NCI-H82 treated with DMSO at 0.1 percent for 48 hours (cell line): ENCODE results near the gene RPL41.

Experiments
- DNase-seq: peaks from one replicate; lab custom pipeline; 2025; ENCODE audit not compliant: unreplicated experiment; lab: John Stamatoyannopoulos, UW

The RPL41 gene

DNA sequence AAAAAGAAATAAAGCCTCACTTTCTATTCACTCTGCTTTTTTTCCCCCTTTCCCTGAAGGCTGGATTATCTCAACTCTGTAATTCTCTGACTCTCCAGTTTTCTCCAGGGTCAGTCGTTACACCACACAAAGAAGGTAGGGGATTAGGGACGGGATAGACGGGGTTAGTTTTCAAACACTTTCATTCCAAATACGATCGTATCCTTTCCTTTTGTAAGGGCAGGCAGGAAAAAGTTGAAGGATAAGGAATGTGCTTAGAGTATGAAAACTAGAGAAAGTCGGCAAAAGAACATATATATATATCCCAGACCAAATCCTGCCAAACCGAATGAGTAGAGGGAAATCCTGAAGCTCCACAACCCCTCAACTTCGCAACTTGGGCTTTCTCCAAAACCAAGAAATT is 11.1 kb downstream of the RPL41 start:
- DNase-seq: peak; percentile 59

DNA sequence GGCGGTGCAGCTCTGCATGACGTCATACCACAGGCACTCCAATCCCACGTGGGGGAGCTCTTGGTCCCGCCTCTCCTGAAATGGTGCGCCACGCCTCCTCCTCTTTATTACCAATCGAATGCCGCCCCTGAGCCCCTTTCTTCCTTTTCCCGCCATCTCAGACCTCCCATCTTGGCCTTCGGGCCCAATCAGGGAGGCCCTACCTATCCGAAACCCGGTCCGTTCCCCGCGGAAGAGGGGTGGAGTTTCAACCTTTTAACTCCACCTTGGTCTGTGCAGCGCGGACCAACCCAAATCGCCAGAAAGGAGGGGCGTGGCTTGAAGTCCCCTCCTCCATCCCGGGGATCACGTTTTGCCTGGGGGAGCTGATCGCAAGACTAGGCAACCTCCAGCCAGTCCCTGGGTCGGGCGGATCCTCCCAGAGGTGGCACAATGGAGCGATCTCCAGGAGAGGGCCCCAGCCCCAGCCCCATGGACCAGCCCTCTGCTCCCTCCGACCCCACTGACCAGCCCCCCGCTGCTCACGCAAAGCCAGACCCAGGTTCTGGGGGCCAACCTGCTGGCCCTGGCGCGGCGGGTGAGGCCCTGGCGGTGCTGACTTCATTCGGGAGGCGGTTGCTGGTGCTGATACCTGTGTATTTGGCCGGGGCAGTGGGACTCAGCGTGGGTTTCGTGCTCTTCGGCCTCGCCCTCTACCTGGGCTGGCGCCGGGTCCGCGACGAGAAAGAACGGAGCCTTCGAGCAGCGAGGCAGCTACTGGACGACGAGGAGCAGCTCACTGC is 11.6 kb downstream of the RPL41 start, which contains the start of gene ESYT1:
TSS of gene ESYT1 (plus strand) at position 380 of the 782 bp plus-strand sequence. CDS start at position 433, 53 bp downstream.
- peak; percentile 99 for DNase-seq

DNA sequence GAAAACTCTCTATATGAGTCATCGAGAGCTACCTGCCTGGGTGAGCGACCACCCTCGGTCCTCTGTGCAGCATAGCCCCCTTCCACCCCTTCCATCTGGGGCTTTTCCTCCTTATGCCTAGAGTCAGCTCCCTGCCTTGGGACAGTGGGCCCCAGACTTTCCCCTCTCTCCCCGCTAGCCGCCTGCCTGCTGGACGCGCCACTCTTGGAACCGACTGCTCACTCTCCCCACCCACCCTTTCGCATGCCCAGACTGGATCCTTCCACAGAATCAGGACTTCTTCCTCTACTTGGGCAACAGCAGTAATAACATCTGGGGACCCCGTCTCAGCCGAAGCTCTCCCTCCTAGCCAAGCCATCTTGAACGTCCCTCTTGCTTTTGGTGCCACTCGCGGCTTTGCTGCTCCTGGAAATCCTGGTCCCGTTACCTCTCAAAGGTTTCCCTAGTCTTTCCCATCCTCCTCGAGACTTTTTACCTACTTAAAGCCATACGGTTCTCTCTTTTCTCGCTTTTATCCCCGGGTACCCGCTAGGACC is 12.3 kb downstream of the RPL41 start:
- no peak for DNase-seq

DNA sequence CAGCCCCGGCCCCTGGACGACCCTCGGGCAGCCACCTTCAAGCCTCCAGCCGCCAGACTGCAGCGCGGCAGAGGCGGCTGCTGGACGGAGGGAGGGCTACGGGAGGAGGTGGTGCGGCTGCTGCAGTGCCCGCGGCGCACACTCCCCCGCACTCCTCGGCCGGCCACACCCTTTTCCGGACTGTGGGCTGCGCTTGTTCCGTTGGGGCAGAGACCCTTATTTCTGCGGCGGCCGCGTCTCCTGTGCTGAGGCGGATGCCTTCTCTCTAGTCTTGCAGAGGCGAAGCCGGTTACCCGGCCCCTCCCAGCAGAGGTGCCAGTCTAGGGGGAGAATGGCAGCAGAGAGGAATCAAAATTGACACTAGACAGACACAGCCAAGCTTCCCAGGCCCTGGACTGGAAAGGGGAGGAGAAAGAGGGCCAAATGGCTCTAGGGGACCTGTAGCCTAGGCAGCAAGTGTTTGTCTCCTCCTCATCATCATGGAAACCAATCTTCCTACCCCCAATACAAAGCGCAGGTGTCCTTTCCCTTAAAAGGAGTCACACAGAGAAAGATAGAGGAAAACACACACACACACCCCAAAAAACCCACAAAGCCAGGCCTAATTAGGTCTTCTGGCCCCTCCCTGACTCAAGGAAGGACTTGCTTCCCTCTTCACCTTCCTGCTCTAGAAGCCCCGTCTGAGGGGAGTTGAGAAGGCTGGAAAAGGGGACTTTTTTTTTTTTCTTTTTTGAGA is 12.9 kb downstream of the RPL41 start:
- DNase-seq: peak; percentile 14

DNA sequence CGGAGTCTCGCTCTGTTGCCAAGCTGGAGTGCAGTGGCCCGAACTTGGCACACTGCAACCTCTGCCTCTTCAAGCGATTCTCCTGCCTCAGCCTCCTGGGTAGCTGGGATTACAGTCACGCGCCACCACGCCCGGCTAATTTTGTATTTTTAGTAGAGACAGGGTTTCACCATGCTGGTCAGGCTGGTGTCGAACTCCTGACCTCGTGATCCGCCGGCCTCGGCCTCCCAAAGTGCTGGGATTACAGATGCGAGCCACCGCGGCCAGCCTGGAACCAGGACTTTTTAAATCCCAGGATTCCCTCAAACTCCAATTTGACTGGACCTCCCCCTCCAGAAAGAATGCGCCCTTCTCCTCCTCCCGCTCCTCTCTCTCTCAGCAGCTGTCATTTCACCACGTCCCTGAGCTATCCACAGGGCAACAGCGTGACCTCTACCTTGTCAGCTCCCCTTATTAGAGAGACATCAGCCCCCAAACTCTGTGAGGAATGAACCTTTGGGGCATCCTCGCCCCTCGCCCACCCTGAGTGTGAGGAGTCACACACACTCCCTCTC is 13.6 kb downstream of the RPL41 start:
- DNase-seq: no peak

DNA sequence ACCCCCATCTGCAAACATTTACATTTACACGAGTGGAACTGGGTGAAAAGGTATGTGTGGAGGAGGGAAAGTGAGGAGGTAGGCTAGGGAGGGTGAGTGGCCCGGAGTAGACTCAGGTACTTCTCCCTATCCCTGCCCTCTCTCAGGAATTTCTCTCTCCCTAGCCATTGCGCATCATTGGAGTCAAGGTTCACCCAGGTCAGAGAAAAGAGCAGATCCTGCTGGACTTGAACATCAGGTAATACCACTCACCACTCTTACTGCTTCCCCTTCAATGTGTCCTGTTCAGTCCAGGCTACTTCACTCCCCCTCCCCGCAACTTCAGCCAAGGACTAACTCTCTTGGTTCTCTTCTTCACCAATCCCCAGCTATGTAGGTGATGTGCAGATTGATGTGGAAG is 14.4 kb downstream of the RPL41 start:
- DNase-seq: no peak

DNA sequence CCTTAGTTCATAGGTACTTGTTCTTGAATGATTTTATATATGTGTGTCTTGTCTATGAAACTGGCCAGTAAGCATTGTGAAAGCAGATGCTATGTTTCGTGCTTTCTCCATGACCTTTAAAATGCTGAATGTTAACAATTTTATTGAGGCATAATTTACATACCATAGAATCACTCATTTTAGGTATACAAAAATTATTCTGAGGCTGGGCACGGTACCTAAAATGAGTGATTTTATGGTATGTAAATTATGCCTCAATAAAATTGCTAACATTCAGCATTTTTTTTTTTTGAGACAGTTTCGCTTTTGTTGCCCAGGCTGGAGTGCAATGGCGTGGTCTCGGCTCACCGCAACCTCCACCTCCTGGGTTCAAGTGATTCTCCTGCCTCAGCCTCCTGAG is 18.5 kb downstream of the RPL41 start:
- no peak for DNase-seq

DNA sequence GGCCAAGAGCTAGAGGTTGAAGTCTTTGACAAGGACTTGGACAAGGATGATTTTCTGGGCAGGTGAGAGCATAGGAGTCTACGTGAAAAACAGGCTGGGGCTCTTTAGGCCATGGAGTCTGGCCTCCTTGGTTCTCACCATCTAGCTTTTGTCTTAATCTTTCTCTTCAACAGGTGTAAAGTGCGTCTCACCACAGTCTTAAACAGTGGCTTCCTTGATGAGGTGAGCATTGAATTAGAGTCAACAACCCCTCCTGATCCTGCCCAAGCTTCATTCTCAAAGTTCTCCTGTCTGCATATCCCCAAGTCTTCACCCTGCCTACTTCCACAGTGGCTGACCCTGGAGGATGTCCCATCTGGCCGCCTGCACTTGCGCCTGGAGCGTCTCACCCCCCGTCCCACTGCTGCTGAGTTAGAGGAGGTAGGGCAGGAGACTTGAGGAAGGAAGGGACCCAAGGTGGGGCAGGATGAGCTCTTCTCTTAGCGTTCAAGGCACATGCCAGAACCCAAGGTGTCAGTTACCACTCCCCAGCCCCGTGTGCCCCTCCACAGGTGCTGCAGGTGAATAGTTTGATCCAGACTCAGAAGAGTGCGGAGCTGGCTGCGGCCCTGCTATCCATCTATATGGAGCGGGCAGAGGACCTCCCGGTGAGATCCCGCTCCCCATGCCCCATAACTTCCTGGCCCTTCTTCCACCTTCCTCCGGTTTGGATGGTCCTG is 21.6 kb downstream of the RPL41 start:
- no peak for DNase-seq

DNA sequence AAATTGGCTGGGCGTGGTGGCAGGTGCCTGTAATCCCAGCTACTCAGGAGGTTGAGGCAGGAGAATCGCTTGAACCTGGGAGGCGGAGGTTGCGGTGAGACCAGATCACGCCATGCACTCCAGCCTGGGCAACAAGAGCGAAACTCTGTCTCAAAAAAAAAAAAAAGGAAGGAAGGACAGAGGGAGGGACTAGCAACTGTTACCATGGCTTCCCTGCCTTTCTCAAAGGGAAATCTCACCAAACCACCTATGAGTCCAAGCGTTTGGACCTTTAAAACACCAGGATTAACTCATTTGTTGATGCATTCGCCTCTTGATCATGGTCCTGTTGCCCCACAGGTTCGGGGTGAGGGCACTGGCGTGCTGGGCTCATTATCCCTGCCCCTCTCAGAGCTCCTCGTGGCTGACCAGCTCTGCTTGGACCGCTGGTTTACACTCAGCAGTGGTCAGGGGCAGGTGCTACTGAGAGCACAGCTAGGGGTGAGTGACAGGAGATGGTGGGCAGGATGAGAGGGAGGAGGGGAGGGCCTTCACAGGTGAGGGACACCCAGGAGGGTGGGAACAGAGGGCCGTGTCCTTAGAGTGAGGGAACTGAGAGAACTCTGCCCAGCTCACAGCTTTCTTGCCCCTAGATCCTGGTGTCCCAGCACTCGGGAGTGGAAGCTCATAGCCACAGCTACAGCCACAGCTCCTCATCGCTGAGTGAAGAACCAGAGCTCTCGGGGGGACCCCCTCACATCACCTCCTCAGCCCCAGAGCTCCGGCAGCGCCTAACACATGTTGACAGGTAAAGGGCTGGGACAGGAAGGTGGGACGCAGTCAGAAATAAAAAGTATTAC is 25.7 kb downstream of the RPL41 start:
- DNase-seq: no peak

DNA sequence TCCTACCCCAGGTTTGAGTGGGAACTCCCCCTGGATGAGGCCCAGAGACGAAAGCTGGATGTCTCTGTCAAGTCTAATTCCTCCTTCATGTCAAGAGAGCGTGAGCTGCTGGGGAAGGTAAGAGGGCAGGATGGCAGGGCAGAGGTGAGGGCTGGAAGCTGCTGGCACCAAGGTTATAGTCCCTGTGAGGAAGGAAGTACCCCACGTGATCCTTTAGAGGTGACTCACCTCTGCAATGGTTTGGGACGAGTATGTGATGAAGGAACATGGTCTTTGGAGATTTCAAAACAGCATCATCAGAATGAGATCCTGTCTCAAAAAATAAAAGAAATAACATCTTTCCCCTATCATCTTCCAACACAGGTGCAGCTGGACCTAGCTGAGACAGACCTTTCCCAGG is 26.8 kb downstream of the RPL41 start:
- DNase-seq: no peak

DNA sequence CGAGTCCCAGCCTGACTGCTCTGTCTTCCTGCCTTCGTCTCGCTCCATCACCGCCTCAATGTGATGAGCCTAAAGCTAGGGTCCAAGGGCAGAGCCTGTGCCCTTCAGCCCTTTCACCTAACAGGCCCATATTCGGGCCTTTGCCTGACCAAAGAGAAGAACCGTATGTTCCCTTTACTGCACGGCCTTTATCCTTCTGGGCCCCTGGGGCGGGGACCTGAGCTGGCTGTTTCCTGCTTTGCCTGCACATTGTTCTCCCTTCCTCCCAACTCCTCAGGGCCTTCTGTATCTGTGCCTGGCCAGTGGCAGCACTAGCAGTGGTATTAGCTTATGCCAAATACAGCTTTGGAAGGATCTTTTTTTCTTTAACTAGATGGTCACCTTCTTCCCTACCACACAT is 27.4 kb downstream of the RPL41 start:
- DNase-seq: no peak

DNA sequence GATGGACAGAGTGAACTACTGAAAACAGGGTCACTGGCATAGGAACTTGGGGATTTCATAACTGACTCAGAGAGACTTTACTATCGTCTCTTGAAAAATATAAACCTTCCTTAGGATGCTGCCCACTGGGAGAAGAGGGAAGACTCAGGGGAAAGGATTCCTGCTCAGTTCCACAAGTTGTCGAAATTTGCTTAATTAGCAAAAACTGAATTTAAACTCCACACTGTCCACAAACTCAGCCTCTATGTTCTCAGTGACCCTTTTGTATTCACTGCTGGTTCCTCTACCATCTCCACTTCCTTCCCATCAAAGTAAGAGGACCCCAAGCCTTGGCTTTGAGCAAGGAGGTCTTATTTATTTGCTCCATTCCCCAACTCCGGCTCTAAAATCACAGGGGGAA is 28.8 kb downstream of the RPL41 start:
- no peak for DNase-seq

DNA sequence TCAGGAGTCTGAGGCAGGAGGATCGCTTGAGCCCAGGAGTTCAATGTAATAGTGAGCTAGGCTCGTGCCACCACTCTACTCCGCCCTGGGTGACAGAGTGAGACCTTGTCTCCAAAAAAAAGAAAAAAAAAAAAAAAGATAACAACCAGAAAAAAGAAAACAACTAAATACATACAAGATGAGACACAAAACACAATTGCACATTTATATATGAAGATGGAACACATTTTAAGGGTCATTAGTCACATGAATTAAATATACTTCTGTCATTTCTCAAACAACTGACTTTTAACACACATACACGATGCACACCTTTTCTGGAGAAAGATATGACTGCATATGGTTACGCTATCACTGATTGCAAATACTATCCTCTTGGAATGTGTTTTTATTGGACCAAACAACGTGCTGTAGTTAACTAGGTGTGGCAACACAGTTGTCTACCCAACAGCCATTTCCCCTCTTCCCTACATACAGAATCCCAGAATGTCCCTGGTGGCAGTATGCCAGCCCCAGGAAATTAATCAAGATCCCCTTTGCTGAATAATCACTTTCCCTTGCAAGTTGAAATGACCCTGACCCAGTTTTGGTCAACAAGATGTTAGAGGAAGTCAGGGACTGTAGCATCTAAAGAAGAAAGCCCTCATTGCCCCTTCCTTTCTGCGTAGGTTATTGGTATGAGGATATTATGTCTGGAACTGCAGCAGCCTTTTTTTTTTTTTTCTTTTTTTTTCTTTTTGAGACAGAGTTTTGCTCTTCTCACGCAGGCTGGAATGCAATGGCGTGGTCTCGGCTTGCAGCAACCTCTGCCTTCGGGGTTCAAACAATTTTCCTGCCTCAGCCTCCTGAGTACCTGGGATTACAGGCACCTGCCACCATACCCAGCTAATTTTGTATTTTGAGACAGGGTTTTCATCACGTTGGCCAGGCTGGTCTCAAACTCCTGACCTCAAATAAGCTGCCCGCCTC is 30.3 kb downstream of the RPL41 start:
- no peak for DNase-seq

DNA sequence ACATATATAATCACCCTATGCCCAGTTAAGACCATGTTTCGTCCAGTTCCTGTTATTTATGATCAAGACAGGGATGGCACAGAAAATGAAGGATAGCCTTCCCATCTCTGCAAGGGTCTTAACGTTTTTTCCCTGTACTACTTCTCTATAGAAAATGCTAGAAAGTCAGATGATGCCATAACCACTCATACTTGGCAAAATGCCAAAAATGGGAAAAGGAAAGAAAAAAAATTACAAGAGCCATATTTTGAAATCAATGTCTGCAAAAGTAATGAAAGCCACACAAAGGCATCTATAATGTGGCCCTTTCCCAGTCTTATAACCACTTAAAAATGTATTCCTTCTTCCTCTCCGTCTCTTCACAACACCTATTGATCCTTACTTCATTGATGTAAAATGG is 34.1 kb downstream of the RPL41 start:
- no peak for DNase-seq

DNA sequence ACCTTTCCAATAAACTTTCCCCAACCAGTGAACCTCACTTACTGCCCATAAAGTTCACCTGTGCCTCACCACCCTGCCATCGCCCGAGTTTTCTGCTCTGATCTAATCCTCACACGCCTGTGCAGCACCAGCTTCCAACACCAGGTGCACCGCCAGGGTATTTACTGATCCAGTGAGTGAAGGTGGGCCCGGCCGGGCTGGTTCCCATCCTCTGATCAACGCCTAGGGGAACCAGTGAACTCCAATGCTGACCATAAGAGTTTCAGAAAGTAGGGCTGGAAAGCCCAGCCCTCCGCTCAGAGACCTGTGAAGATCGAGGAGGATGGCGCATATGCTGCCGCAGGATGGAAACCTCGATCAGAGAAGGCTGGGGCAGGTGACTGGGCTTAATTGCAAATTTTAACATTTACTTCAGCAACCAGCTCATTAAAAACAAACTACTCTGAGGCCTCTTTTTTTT is 35.3 kb downstream of the RPL41 start:
- DNase-seq: no peak

DNA sequence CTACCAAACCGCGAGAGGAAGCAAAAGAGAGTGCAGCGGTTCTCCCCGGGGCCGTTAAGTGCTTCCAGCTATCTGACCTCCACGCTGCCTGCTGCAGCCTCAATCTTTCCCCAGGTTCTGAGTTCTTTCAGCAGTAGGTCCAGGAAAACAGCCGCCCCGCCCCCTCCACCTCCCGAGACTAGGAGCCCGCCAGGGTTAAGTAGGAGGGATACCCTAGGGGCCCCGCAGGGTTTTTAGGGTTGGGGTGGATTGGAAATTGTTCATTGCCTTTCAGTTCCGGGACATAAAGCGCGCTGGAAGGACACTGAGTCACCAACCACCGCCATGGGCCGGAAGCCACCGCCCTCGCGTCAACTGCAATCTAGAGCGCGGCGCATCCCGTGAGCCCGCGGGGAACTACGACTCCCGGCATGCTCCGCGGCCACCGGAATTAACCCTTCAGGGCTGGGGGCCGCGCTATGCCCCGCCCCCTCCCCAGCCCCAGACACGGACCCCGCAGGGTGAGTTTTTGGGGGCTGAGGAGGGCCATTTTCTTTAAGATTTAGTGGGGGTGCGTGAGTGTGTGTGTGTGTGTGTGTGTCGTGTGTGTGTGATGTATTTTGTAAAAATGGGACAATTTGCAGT is 35.8 kb downstream of the RPL41 start, which contains the start of gene MYL6B:
TSS of gene MYL6B (plus strand) at position 456 of the 624 bp plus-strand sequence. CDS start 1,332 bp downstream, outside the sequence.
- peak; percentile 69 for DNase-seq

DNA sequence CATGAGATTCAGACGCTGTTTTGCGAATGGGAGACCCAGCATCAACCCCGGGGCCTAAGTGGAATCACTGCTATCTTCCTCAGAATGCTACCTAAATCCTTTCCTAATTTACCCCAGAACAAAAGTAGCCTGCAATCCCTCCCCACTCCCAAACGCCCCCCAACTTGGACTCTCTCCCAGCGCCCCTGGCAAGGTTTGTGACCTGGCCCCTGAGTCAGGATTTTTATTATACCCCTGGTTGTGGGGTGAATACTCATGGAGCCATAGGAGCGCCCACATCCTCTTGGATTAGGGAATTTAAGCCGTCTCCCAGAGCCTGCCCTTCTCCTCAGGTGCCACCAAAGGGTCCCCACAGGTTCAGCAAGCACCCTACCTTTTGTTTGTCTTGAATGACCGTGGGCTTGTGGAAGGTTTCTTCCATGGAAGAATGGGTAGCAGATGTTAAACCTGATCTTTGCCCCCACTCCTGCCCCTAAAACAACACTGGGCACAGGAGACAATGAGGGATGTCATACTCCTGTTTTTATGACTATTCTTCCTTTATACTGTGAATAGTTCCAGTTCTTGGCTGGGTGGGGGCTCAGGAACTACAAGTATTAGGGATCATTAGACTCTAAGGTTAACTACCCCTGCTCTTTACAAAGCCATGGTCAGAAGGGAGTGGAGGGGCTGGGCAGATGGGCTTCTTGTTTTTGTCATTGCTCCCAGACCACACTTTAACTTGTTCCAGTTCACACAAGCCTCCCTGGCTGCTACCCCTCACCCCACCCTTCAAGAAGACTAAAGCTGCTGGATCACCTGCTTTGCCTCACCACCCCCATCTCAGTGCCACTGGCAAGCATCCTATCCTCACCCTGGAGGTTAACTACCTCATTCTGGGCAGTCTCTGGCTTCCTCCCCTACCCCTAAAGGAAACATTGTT is 36.6 kb downstream of the RPL41 start:
- DNase-seq: no peak
